GM19468 (cell line): ENCODE data around the gene NCCRP1.

Source experiments
- ATAC-seq: cut with Tn5 transposase; IDR thresholded peaks from one replicate; pipeline ENCODE4 v1.9.1; 2021; ENCODE audit warnings: mild to moderate bottlenecking, moderate library complexity, moderate number of reproducible peaks; ENCODE audit not compliant: unreplicated experiment; ENCODE audit errors: extremely low read depth

Gene NCCRP1

DNA sequence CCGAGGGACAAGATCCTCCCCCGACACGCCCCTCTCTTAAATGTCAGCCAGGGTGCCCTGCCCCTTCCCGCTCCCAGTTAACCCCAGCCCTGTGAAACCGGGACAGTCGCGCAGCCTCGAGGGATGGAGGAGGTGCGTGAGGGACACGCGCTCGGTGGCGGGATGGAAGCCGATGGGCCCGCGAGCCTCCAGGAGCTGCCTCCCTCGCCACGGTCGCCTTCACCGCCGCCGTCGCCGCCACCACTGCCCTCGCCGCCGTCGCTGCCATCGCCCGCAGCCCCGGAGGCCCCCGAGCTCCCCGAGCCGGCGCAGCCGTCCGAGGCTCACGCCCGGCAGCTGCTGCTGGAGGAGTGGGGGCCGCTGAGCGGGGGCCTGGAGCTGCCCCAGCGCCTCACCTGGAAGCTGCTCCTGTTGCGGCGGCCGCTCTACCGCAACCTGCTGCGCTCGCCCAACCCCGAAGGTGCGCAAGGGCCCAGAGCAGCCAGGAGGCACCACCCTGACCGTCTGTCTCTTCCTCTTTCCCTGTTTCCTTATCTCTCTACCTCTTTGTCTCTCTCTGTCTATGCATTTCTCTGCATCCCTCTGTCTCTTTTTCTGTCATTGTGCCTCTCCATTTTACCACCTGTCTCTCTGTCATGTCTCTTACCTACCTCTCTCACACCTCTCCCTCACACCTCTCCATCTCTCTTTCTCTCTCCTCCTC, at the start of gene NCCRP1:
Gene NCCRP1 (plus strand): TSS at position 105 of the 703 bp plus-strand sequence. CDS start 19 bp downstream, at position 124.
- no peak for ATAC-seq

- no peak for ATAC-seq
Measured at GRCh38 chr19:39147480-39147879, 49.3 kb upstream of the NCCRP1 start.

DNA sequence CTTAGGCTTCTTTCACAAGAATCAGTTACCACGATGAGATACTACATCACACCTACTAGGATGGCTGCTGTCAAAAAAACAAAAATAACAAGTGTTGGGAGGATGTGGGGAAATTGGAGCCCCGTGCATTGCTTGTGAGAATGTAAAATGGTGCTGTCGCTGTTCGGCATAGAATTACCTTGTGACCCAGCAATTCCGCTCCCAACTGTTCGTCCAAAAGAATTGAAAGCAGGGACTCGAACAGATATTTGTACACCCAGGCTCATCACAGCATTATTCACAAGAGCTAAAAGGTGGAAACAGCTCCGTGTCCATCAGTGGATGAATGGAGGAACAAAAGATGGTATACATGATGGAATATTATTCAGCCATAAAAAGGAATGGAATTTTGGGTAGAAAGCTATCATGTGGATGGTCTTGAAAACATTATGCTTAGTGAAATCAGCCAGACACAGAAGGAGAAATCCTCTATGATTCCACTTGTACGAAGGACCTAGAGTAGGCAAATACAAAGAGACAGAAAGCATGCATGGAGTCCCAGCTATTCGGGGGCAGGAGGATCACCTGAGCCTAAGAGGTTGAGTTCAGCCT, 47.7 kb upstream of the NCCRP1 start:
- ATAC-seq, result no peak

- ATAC-seq, result no peak
Measured at GRCh38 chr19:39150235-39150634, 46.5 kb upstream of the NCCRP1 start.

GRCh38 chr19:39150807-39151600, 45.8 kb upstream of the NCCRP1 start:
- no peak for ATAC-seq

GRCh38 chr19:39152066-39152465, 44.7 kb upstream of the NCCRP1 start:
- no peak for ATAC-seq

- ATAC-seq, result no peak
Measured at GRCh38 chr19:39154100-39154628, 42.6 kb upstream of the NCCRP1 start.

DNA sequence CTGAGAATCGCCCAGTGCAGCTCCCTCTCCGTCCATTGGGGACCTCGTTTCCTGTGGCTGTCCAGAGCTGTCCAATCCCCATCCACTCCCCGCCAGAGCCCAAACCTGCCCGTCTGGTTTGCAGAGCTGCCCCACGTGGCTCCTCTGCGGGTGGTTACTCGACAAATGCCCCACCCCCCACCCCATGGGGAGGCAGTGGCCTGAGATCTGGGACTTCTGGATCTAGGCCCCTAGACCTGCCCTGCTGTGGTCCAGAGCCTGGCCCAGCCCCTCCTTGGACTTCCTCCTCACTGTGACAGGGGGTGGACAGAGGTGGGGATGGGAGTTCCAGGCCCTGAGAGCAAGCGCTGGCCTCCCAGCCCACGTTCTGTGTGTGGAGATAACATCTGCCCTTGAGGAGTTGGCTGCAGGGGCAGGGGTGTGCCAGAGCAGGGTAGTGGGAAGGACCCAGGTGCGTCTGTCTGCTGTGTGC, 42.1 kb upstream of the NCCRP1 start:
- no peak for ATAC-seq

GRCh38 chr19:39155114-39155700, 41.6 kb upstream of the NCCRP1 start:
- no peak for ATAC-seq

DNA sequence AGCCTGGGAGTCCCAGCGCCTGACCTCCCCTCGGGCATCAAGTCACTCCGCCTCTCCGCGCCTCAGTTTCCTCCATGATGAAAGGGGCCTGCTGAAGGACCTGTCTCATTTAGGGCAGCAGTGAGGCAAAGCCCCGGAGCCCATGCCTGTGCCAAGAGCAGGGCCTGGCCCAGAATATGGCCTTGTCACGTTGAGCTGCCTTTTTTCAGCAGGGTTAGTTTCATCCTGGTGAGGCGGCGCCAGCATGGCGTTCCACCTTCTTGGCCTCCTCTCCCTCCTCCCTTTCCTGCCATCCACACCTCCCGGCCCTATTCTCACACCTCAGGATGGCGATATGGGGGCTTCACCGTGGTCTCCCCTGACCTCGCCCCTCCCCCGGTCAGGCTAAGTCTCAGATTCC, 41.0 kb upstream of the NCCRP1 start:
- no peak for ATAC-seq

- no peak for ATAC-seq
Measured at GRCh38 chr19:39156326-39157230, 40.2 kb upstream of the NCCRP1 start.

DNA sequence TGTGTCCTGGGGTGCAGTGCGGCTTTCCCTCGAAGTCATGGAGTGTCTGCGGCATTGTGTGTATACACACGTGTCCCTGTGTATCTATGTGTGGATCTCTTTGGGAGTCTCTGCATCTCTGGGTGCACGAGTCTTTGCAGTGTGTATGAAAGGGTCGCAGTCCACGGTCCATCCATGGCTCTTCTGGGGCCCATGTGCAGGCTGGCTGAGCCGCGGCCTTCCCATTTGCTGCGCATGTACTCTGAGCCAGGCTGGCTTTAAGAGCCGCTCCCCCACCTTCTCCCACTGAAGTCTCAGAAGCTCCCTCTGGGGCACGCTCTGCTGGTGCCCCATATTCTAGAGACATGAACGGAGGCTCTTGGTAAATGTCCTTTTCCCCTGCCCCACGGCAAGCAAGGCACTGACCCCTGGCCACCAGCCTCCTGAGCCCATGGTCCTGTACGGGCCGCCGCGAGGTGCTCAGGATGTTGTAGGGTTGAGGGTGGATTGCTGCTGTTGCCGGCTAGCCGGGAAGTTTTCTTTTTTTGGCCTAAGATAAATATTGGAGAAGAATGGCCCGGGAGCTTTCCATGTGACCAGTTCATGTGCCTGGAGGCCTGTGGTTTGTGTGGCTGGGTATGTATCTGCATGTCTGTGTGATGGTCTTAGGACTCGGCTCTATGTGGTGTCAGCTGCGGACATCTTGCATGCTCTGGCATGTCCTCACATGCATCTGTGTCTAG, 39.3 kb upstream of the NCCRP1 start:
- no peak for ATAC-seq

GRCh38 chr19:39157997-39158389, 38.8 kb upstream of the NCCRP1 start:
- ATAC-seq, result no peak

DNA sequence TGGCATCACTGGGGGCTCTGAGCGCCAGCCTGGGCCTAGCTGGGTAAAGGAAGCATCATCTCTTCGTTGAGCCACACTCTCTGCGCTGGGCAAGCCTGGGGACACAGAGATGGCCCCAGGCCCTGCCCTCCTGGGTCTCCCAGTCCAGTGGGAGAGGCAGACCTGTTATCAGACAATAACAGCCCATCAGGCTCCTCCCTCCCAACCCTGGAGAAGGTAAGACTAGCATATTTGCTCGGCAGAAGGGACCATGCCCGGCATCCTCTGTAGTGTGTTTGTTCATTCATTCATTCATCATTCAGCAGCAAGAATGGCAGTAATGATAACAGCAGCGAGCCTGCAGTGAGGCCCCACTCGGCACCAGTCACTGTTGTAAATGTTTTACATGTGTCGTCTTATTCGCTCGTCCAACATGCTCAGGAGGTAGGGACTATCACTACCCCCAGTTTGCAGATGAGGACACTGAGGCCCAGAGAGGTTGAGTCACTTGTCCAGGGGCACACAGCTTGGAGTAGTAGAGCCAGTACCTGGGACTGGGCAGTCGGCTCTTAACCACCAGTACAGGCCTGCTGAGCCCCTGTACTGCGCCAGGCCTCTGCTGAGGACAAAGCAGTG, 38.0 kb upstream of the NCCRP1 start:
- ATAC-seq, result no peak

DNA sequence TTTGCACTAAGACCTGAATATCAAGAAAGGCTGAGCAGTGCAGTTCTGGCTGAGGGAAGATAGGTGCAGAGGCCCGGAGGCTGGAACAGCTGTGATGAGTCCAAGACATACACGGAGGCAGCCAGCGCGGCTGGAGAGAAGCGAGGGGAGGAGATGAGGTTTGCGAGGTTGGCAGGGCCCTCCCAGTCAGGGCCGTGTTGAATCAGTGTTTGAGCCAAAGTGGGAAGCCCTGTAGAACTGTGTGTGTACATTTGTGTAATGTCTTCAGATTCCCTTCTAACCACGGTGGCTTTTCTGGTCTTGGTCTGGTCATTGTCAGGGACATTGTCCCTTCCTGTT, 36.3 kb upstream of the NCCRP1 start:
- ATAC-seq, result no peak

DNA sequence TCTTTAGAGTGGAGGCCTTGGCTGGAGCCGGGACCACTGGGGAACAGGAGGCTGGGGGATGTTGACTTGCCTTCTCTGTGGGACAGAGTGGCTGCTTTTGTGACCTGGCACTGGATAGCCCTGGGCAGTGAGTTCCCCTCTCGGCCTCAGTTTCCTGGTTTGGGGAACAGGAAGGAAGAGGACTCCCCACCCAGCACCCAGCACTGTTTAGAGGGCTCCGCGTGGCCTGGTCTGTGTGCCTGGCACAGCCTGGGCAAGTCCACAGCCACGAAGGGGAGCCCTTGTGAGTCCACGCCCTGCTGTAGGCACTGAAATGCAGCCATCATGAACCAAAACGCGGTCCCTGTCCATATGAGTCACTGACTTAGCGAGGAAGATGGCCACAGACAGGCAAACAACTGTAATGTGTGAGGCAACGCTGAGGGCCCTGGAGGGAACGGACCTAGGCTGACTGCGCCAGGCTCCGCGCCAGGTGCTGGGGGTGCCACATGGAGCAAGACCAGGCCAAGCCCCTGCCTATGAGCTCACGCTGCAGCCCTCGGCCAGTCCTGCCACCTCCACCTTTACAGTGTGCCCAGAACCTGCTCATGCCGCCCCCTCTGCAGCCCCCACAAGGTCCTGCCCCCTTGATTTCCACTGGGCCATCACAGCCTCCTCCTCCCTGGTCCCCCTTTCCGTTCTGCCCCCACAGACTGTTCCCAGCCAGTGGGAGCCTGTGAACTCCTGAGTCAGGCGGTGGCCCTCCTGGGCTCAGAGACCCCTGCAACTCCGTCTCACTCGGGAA, 35.7 kb upstream of the NCCRP1 start:
- ATAC-seq, result no peak

DNA sequence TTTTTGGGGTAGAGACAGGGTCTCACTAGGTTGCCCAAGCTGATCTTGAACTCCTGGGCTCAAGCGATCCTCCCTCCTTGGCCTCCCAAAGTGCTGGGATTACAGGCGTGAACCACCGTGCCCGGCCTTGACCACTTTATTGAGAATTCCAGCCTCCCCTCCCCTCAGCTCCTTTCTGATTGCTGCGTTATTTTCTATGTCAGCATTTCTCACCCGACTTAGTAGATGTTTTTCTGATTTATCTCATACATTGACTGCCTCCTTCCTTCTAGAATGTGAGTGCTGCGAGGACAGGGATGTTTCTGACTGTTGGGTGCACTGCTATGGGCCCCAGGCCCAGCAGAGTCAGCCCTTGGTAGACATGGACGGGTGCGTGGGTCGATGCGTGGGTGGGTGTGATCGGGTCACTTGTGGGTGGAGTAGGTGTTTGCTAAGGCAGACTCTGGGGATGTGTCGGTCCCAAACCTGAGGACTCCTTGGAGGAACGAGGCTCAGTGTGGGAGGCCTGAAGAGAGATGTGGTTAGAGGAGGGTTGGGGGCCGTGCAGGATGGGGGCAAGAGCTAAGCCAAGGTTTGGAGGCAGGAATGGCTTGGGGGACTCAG, 34.2 kb upstream of the NCCRP1 start:
- no peak for ATAC-seq
